GM18498 (cell line): ENCODE results near the gene CNTLN.
"Not testable (repeated sequence)": the region's sequence is repeated elsewhere in the genome, so short reads cannot be mapped to it uniquely, and the experiment has no call there.

Source experiments
- ATAC-seq: cut with Tn5 transposase; IDR thresholded peaks from one replicate; pipeline ENCODE4 v1.9.1; 2021; ENCODE audit warnings: mild to moderate bottlenecking, moderate library complexity; ENCODE audit not compliant: unreplicated experiment

Gene CNTLN

DNA sequence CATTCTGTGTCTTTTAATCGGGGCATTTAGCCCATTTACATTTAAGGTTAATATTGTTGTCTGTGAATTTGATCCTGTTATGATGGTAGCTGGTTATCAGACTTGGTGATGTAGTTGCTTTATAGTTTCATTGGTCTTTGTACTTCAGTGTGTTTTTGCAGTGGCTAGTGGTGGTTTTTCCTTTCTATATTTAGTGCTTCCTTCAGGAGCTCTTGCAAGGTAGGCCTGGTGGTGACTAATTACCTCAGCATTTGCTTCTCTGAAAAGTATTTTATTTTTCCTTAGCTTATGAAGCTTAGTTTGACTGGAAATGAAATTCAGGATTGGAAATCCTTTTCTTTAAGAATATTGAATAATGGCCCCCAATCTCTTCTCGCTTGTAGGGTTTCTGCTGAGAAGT lies 156.9 kb downstream of the CNTLN start:
- ATAC-seq = no peak

- no peak for ATAC-seq
These were observed 158.8 kb downstream of the CNTLN start for GRCh38 chr9:17293685-17294084.

- no peak for ATAC-seq
These were observed 160.2 kb downstream of the CNTLN start for GRCh38 chr9:17294822-17295624.

DNA sequence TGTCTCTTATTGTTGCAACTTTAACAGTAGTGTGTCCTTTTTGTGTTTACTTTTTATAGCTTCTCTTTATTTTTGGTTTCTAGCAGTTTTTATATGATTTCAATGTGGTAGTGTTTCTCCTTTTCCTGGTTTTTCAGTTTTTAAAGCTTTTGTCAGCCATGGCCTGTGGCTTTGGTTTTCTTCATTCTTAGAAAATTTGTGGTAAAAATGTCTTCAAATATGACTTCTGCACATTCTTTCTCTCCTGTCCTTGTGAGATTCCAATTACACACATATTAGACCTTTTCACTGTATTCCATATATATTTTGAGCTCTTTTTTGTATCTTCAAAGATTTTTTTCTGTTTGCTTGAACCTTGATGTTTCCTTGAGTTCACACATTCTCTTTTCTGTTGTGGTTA lies 180.5 kb downstream of the CNTLN start:
- ATAC-seq = no peak

DNA sequence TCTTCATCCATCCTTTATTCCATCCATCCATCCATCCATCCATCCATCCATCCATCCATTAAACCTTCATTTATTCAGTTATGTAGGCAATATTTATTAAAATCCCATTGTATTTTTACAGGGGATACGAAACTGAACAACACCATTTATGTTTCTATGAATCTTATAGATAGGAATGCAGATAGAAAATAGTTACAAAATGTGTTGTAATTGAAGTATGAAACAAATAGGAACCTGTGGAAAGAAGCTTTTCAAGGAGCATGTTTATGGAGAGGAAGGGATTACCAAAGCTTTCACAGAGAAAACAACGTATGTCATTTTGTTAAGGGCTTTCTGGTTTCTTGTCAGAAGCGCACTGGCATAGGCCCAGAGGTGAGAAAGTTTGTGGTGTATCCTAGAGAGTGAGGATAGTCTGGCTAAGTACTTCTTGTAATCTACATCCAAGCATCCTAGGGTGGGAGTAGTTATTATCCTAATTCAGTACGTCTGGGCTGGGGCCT lies 184.0 kb downstream of the CNTLN start:
- ATAC-seq = no peak

GRCh38 chr9:17319864-17320263 lies 185.0 kb downstream of the CNTLN start:
- no peak for ATAC-seq

GRCh38 chr9:17322882-17323864 lies 188.3 kb downstream of the CNTLN start:
- ATAC-seq = no peak

GRCh38 chr9:17328331-17328730 lies 193.5 kb downstream of the CNTLN start:
- ATAC-seq = no peak

DNA sequence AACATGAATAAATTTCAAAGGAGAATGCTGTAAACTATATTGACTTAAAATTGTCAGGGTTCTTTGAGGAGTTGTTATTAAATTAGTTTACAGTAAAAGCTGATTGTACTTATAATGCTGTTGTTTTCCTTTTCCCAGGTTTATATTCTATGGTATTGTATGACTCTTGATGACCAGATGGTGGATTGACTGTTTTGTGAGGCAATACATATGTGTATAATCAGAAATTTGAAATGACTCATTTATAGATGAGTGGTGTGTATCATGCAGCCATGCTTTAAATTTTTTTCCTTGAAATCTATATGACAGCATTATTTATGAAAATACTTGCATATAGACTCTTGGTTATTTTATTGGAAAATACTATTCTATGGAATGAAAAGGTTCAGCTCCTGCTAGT lies 195.3 kb downstream of the CNTLN start:
- ATAC-seq = no peak

DNA sequence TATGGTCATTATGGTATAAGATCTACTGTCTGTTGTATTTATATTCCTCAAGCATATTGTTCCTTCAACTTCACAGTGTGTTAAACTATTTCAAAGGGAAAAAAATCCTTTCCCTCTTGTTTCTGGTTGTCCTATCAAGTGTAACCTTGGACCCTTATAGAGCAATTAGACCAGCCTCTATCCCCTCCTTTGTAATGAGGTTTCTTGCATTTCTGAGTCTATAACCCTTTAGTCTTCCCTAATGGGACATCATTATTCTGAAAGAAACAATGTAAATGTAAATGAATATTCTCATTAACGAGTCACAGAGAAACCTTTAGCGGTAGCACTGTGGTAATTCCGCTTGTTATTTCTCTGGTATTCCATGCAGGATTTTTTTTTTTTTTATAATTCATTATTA lies 197.3 kb downstream of the CNTLN start:
- no peak for ATAC-seq

DNA sequence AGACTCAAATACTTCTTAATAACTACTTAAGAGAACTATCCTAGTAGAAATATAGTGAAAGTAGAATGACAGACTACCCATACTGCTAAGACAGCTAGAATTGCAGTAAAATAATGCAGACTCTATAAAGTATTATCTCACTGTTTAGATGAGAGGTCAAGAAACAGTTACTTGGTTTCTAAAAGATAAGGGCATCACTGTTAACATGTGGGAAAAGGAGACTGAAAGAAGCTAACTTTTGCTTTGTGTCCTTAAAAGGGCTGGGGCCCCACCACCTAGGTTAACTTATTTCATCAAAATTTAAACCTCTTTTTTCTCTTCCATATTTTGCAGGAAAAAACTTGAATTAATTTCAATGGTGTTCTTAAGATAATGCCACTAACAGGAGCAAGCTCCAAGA lies 204.3 kb downstream of the CNTLN start:
- no peak for ATAC-seq

GRCh38 chr9:17342696-17343095 lies 207.9 kb downstream of the CNTLN start:
- no peak for ATAC-seq

- no peak for ATAC-seq
These were observed 215.0 kb downstream of the CNTLN start for GRCh38 chr9:17349831-17350230.

GRCh38 chr9:17354006-17354405 lies 219.2 kb downstream of the CNTLN start:
- ATAC-seq = not testable (repeated sequence)

DNA sequence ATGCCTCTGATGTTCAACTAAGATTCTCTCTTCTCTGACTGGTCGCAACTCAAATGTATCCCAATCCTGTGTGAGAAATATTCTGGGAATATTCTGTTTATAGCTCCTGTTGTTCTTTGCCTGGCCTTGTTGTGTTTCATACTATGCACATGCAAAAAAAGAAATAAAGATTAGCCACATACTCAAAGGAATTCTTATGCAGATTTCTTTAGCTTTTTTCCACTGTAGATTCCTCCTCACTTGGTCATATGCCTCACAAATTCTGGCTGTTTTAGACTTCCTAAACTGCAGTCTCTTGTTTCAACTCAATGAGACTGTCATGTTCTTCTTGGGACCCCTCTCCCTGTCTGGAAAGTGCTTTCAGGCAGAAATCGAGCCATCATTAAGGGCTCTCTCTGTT lies 226.5 kb downstream of the CNTLN start:
- no peak for ATAC-seq

DNA sequence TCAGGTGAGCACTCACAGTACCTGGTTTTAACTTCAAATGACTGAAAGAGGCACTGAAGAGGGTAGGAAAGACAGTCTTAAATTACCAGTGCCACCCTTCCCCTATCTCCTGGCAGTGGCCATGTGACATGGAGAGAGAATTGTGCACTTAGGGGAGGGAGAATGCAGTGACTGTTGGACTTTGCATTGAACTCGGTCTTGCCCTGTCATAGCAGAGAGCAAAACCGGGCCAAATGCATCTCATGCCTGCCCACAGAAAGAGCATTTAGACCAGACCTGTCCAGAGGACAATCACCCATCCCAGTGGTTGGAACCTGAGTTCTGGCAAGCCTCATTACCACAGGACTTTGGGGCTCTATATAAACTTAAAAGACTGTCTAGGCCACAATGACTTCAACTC lies 232.2 kb downstream of the CNTLN start:
- ATAC-seq = no peak

DNA sequence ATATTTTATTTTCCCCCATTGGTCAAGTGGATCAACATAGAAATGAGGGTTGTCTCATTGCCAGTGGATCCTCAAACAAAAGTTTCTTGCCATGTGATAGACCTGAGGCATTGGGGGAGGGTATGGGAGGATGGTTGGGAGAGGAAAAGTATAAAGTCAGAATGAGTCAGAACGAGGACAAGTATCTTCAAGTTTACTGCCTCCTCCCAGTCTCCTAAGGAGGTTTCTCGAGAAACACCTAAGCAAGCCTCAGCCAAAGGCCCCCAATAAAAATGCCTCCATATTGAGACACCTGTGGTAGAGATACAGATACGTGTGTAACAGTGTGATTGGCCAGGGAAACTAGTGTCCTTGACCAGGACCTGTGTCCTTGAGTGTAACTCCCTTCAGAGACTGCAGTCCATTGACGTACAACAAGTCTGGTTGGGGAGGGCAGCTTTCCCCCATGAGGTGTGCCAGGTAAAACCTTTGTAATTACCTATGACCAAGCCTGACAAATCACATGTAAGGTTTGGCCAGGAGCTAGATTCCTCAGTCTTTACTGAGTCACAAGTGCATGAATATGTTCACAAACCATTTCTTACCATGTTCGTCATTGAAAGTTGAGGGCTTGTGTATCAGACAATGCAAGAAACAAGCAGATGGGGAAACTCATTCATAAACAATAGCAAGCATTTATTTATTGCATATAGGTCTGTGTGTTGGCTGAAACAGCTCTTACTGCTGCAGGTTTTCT lies 245.5 kb downstream of the CNTLN start:
- ATAC-seq = no peak

- no peak for ATAC-seq
These were observed 252.7 kb downstream of the CNTLN start for GRCh38 chr9:17387565-17387964.

DNA sequence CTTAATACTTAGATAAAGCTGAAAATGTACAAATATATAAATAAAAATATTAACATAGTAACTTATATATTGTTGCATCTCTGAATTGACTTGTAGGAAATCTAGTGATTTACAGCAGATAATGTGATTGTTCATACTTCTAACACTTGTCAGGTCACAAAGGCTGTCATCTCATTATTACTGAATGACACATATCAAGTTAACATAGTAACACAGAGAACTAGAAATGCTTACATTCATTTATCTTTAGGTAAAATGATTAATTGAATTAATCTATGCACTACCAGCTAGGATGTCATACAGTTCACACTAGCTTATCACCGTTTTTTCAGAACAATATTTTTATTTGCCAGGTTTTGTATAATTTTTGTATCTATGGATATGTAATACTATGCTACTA lies 254.2 kb downstream of the CNTLN start:
- no peak for ATAC-seq

GRCh38 chr9:17394881-17395510 lies 260.2 kb downstream of the CNTLN start:
- ATAC-seq = no peak
